Vagina (tissue), 2 donors: ENCODE data around the gene GALNT12.

Source experiments
- POLR2A ChIP-seq, 2 donors: fragments of 450-650 bp; IDR thresholded peaks; one replicate each; pipeline ENCODE4 v1.6.1; 2017; ENCODE audit warnings: antibody characterized with exemption in 2 of 2, mild to moderate bottlenecking in 2 of 2, moderate library complexity in 2 of 2
- TF ChIP-seq, protein P1 (sequence below), 3 experiments: fragments of 450-650 bp in 2 of 3; fragments of 200-600 bp in 1 of 3; sonication (generic) in 1 of 3; IDR thresholded peaks; one replicate each; pipeline ENCODE4 v1.5.1; 2017 to 2019; ENCODE audit warnings: antibody characterized with exemption in 3 of 3, mild to moderate bottlenecking in 2 of 3, moderate library complexity in 2 of 3

DNA sequence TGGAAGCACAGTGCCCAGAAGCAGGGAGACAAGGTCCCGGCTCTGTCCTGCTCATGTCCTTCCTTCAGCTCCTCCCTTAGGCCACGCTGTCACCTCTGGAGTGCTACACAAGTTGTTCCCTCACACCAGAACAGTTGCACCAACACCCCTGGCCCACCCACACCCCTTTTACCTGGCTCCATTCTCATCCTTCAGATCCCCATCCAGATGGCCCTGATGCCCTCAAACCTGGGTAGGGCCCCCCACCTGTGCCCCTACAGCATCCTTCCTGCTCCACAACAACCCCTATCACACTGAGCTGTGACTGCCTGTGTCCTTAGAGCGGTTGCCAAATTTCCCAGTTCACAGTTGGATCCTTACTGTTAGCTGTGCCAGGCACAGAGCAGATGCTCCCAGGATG lies 40.3 kb upstream of the GALNT12 start:
- TF ChIP-seq, protein P1, sequence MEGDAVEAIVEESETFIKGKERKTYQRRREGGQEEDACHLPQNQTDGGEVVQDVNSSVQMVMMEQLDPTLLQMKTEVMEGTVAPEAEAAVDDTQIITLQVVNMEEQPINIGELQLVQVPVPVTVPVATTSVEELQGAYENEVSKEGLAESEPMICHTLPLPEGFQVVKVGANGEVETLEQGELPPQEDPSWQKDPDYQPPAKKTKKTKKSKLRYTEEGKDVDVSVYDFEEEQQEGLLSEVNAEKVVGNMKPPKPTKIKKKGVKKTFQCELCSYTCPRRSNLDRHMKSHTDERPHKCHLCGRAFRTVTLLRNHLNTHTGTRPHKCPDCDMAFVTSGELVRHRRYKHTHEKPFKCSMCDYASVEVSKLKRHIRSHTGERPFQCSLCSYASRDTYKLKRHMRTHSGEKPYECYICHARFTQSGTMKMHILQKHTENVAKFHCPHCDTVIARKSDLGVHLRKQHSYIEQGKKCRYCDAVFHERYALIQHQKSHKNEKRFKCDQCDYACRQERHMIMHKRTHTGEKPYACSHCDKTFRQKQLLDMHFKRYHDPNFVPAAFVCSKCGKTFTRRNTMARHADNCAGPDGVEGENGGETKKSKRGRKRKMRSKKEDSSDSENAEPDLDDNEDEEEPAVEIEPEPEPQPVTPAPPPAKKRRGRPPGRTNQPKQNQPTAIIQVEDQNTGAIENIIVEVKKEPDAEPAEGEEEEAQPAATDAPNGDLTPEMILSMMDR (IDR thresholded peaks at IDR 0.05) = no peak
- no peak for TF ChIP-seq POLR2A (IDR thresholded peaks at IDR 0.05)
